Neutrophil (primary cell): ENCODE data around the gene TSPAN15.

Experiments used
- H3K27ac ChIP-seq: fragments of 200-600 bp; sonication (generic); 2 replicates; pipeline ENCODE4 v1.5.1; 2016; ENCODE audit warnings: mild to moderate bottlenecking, moderate library complexity
- H3K27me3 ChIP-seq: fragments of 200-600 bp; sonication (generic); 2 replicates; pipeline ENCODE4 v1.6.0; 2016; ENCODE audit warnings: mild to moderate bottlenecking
- H3K36me3 ChIP-seq: fragments of 200-600 bp; sonication (generic); 2 replicates; pipeline ENCODE4 v1.5.1; 2017
- H3K4me1 ChIP-seq, 2 experiments: fragments of 200-600 bp in 1 of 2; sonication (generic) in 1 of 2; 1 replicate in 1 of 2; 2 replicates in 1 of 2; pipeline versions ENCODE4 v1.5.1 to v1.6.1; 2013 to 2016; ENCODE audit warnings: low read depth in 1 of 2, low read length in 1 of 2, mild to moderate bottlenecking in 1 of 2, moderate library complexity in 1 of 2; ENCODE audit not compliant: control insufficient read depth in 1 of 2, insufficient read depth in 1 of 2
- H3K4me3 ChIP-seq, 2 experiments: fragments of 200-600 bp in 1 of 2; sonication (generic) in 1 of 2; 1 replicate in 1 of 2; 2 replicates in 1 of 2; pipeline ENCODE4 v1.5.1; 2013 to 2016; ENCODE audit warnings: low read depth in 1 of 2, low read length in 1 of 2, mild to moderate bottlenecking in 1 of 2, moderate library complexity in 1 of 2
- H3K9me3 ChIP-seq: fragments of 200-600 bp; sonication (generic); 2 replicates; pipeline ENCODE4 v1.5.1; 2016
- TF ChIP-seq, protein P1 (sequence below): fragments of 200-600 bp; sonication (generic); IDR thresholded peaks from 2 replicates; pipeline ENCODE4 v1.5.1; 2016; ENCODE audit warnings: antibody characterized with exemption

TSPAN15 gene

GRCh38 chr10:69480068-69480412 is 28.8 kb downstream of the TSPAN15 start:
- Histone ChIP-seq H3K36me3 (no peaks in the 10 kb centered on the region), H3K27me3 (no peaks in the 10 kb centered on the region), H3K9me3 (no peaks in the 10 kb centered on the region), H3K4me3 (no peak overlapping the region), H3K4me1 (peaks cover 0 to 5% of the 10 kb centered on the region in 2 experiments), H3K27ac (no peak overlapping the region)
- TF ChIP-seq, protein P1, sequence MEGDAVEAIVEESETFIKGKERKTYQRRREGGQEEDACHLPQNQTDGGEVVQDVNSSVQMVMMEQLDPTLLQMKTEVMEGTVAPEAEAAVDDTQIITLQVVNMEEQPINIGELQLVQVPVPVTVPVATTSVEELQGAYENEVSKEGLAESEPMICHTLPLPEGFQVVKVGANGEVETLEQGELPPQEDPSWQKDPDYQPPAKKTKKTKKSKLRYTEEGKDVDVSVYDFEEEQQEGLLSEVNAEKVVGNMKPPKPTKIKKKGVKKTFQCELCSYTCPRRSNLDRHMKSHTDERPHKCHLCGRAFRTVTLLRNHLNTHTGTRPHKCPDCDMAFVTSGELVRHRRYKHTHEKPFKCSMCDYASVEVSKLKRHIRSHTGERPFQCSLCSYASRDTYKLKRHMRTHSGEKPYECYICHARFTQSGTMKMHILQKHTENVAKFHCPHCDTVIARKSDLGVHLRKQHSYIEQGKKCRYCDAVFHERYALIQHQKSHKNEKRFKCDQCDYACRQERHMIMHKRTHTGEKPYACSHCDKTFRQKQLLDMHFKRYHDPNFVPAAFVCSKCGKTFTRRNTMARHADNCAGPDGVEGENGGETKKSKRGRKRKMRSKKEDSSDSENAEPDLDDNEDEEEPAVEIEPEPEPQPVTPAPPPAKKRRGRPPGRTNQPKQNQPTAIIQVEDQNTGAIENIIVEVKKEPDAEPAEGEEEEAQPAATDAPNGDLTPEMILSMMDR = no peak

DNA sequence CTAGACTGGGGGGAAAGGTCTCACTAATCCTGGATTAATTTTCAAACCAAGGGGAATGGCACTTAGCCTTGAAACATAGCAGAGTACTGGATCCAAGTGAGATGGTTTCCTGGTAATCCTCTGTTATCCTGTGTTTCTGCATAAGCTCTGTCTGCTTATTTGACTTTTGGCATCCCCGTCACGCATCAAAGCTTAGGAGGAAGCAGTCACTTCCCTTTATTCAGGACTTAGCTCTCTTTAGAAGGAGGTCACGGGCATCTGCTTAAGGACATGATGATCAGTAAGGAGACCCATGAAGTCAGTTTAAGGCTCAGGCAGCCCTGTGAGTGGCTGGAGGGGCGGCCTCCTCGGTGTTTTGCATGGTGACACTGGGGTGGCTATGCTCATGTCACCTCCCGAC is 30.0 kb downstream of the TSPAN15 start:
- Histone ChIP-seq H3K36me3 (no peaks in the 10 kb centered on the region), H3K9me3 (no peaks in the 10 kb centered on the region), H3K27me3 (no peaks in the 10 kb centered on the region), H3K4me1 (peaks cover 0 to 5% of the 10 kb centered on the region in 2 experiments), H3K27ac (no peak overlapping the region), H3K4me3 (no peak overlapping the region)
- TF ChIP-seq, protein P1 = no peak

GRCh38 chr10:69481811-69482524 is 30.7 kb downstream of the TSPAN15 start:
- H3K36me3 ChIP-seq = no peaks in the 10 kb centered on the region
- no peak overlapping the region for H3K4me3 ChIP-seq
- H3K9me3 ChIP-seq = no peaks in the 10 kb centered on the region
- H3K4me1 ChIP-seq = peaks cover 0 to 5% of the 10 kb centered on the region in 2 experiments
- TF ChIP-seq, protein P1 = no peak
- no peaks in the 10 kb centered on the region for H3K27me3 ChIP-seq
- H3K27ac ChIP-seq = no peak overlapping the region

GRCh38 chr10:69483963-69484362 is 32.7 kb downstream of the TSPAN15 start:
- H3K27me3 ChIP-seq = no peaks in the 10 kb centered on the region

GRCh38 chr10:69484736-69485135 is 33.5 kb downstream of the TSPAN15 start:
- H3K4me3 ChIP-seq = no peak overlapping the region
- H3K27ac ChIP-seq = no peak overlapping the region
- H3K27me3 ChIP-seq = no peaks in the 10 kb centered on the region
- H3K36me3 ChIP-seq = no peaks in the 10 kb centered on the region
- peaks cover 15% of the 10 kb centered on the region for H3K9me3 ChIP-seq
- TF ChIP-seq, protein P1 = no peak
- H3K4me1 ChIP-seq = peaks cover 0 to 5% of the 10 kb centered on the region in 2 experiments

More at GRCh38 chr10:69483963-69484362, 32.7 kb downstream of the TSPAN15 start:
- Histone ChIP-seq H3K36me3 (no peaks in the 10 kb centered on the region), H3K9me3 (peaks cover 8% of the 10 kb centered on the region), H3K4me3 (no peak overlapping the region), H3K27ac (no peak overlapping the region), H3K4me1 (peaks cover 0 to 5% of the 10 kb centered on the region in 2 experiments)
- TF ChIP-seq, protein P1 = no peak
